ENCODE data around the gene CCDC141.

GRCh38 chr2:178871536-178871935 lies 178.4 kb downstream of the CCDC141 start:
- TF ChIP-seq, protein P1, sequence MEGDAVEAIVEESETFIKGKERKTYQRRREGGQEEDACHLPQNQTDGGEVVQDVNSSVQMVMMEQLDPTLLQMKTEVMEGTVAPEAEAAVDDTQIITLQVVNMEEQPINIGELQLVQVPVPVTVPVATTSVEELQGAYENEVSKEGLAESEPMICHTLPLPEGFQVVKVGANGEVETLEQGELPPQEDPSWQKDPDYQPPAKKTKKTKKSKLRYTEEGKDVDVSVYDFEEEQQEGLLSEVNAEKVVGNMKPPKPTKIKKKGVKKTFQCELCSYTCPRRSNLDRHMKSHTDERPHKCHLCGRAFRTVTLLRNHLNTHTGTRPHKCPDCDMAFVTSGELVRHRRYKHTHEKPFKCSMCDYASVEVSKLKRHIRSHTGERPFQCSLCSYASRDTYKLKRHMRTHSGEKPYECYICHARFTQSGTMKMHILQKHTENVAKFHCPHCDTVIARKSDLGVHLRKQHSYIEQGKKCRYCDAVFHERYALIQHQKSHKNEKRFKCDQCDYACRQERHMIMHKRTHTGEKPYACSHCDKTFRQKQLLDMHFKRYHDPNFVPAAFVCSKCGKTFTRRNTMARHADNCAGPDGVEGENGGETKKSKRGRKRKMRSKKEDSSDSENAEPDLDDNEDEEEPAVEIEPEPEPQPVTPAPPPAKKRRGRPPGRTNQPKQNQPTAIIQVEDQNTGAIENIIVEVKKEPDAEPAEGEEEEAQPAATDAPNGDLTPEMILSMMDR (IDR thresholded peaks at IDR 0.05): no peak
- TF ChIP-seq EP300 (IDR thresholded peaks at IDR 0.05) (no peak), POLR2A (IDR thresholded peaks at IDR 0.05) (no peak)
